Measurements from ENCODE around the gene ALK.

ALK gene

DNA sequence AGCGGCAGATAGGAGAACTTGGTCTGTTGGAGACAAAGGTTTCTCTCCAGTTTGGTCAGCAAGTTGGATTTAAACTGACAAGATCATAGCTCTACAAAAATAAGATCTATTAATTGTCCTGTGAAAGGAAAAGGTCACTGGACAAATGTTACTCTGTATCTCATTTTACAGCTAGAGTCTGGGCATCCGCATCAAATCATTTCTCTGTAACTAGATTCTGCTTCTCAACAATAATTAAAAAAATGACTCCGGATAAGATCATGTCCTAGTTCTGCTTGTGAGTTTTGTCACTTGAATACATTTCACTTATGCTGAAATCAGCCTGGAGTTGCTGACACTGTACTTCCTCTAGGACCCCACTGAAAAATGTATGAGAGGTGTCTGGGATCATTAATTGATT lies 310.8 kb downstream of the ALK start:
- DNase-seq (ENCODE audit: low read depth) = no peak

DNA sequence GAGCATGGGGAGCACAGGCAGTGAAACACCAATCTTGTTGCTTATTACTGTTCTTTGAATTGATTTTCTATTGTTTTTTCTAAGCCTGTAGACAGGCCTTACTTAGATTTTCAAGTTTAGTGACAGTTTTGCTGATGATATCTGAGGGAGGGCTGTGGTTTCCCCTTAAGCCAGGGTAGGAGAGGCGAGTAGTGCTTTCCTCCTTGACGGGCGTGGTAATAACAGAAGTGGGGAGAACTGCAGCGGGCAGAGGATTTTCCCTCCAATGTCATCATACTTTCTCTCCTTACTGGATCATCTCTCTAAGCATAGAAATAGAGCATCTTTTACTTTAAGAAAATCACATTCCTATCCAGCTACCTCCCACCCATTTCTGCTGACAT lies 314.4 kb downstream of the ALK start:
- no peak for DNase-seq (ENCODE audit: low read depth)

DNA sequence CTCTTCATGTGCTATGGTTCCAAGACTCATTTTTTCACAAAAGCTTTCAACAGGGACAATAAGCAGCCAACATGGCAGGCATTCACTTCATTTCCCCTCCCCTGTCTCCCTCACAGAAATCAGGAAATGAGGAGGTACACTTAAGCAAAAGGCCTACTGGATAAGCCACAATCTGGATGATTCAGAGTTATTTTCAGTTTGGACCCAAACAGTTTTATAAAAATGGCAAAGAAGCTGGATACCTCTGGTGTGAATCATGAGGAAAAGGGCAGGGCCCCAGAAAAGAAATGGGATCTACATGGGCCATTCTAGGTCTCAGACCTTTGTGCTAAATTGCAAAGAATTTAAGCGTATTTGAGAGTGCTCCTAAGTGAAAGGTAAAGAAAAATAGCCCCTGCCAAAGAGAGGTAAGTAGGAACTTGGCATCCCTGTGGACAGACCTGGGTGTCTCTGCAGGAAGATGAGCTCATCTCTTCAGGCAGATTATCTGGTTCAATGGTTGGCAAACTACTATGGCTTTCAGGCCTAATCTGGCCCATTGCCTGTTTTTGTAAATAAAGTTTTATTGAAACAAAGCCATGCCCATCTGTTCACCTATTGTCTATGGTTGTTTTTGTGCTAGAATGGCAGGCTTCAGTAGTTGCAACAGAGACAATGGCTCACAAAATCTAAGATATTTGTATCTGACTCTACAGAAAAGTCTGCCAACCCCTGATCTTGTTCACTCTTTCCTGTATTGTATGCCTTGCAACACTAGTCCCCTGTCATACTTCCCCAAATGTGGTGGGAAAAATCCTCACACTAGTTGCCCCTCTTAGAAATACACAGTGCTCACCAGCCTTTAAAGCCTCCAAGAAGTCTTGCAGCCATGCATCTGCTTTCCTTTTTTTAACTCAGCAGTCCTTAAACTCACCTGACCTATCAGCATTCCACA lies 315.0 kb downstream of the ALK start:
- DNase-seq (ENCODE audit: low read depth) = peak; percentile 81

DNA sequence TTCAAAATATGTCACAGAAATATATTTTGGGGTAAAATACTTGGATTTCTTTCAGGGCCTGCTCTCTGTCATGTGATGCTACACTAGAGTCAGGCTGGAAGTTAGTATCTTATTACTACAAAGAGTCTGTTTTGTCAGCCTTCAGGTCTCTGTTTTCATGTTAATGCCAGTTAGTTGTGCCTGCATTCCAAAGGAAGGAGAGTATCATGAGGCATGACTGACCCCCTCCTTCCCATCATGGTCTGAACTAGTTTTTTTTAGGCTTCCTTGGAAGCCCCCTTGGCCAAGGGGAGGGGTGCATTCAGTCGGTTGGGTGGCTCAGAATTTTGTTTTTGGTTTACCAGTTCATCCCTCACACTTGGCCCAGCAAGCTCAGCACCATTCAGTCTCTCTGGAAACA lies 318.0 kb downstream of the ALK start:
- no peak for DNase-seq (ENCODE audit: low read depth)

DNA sequence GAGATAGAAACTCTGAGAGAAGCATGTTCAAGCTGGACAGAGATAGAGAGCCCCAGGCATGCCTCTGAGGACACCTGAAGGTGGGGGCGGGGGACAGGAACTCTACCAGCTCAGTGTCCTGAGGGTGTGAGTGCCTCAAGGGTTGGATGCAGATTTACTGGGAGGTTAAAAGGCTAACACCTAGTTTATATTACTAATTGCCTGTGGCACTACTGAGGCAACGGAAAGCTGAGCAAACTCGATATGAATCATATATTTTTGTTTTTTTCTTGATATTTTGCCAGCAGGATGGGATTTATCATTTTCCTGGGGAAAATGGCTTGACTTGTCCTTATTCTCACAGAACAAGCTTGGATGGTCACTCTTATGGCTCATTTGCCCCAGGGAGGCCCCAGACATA lies 319.5 kb downstream of the ALK start:
- no peak for DNase-seq (ENCODE audit: low read depth)

DNA sequence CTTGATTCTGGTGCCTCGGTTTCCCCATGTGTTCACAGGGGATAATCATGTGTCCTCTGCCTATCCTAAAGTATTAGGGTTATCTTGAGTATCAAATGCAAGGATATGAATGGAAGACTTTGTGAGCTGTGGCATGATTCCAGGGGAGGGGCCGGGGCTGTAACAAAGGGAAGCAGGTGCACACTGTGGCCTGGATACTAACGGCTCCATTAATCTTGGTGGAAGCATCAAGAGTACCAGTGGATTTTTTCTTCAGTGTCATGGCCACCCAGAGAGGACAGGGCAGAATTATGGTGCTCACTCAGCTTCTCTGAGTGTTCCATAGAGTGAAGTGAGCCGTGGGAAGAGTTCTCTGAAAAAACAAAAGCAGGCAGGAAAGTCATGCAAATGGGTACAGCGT lies 320.1 kb downstream of the ALK start:
- DNase-seq (ENCODE audit: low read depth) = no peak

DNA sequence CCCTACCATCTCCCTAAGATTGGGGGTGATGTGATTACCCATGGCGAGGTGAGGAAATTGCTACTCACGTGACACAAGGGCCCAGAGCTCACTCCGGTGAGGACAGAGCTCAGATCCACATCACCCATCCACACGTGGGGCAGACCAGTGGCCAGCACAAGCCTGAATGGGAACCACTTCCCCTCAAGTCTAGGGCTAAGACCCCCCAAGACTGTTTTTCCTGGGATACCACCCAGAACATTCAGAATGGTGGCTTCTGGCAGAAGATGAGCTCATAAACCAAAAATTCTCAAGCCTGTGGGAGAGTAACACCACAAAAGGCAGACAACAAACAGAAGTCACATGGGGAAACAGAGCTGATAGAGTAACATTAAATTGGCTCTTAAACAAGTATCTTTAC lies 321.4 kb downstream of the ALK start:
- no peak for DNase-seq (ENCODE audit: low read depth)

DNA sequence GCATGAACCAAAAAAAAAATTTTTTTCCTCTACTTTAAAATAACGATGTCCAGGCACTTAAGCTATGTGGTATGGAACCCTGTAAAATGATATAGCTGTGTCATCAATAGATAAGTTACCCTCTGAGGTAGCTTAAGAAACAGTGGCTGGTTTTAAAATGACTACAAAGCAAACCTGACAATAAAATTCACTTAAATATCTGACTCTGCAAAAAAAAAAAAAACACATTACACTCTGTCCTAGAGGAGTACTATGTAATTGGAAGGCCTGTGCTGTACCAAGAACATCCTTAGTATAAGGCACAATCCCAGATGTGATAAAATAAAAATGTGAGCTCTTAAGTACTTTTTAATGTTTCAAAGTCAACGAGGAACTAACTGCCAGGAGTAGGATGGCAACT lies 322.4 kb downstream of the ALK start:
- no peak for DNase-seq (ENCODE audit: low read depth)

DNA sequence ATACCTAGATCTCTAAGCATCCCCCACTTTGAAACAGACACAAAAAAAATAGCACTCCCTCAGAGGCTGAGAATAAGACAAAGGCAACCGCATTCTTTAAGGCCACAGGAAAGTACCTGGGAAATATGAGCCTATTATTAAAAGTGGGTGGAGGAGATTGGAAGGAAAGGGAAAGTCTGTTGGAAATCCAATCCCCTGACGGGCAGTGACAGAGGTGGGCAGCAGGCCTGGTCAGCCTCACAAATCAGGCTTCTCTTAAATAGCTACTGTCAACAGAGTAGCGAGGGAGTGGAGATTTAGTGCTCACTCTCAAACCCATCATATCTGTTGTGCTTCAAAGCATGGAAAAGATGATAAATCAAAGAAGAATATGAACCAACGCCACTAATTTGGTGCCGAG lies 324.4 kb downstream of the ALK start:
- DNase-seq (ENCODE audit: low read depth) = no peak

DNA sequence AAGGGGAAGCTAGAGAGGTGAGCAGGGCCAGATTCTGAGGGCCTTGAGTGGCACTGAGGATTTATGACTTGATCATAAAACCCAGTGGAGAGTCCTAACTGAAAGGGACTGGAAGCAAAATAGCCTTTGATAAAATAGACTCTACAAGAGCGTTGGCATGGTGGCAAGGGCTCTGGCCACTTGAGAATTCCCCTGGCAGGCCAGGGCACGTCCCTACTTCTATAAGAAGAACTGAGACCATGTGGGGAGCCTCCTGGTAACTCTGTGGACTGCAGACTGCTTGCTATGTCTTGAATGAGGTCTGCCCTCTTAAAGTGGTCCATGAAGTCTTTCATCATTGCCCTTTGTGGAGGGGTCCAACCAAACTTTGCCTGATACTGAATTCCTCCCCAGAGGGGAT lies 324.8 kb downstream of the ALK start:
- DNase-seq (ENCODE audit: low read depth) = no peak

DNA sequence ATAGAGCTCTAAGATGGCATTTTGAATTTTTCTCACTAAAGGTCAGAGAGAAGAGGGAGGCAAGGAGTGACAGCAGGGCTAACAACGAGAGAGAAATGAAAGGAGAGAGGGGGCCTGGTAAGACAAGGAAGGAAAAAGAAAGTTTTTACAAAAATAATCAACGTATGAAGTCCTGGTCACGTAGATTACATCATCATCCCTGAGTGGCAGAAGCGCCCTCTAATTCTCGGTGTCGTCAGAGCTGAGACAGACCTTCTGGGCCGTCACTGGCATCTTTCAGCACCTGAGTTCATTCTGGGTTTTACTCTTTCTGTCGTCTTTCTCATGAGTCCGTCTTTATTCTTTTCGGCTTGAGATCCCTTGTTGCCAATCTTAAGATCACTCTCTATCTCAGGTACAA lies 329.8 kb downstream of the ALK start:
- DNase-seq (ENCODE audit: low read depth) = no peak

DNA sequence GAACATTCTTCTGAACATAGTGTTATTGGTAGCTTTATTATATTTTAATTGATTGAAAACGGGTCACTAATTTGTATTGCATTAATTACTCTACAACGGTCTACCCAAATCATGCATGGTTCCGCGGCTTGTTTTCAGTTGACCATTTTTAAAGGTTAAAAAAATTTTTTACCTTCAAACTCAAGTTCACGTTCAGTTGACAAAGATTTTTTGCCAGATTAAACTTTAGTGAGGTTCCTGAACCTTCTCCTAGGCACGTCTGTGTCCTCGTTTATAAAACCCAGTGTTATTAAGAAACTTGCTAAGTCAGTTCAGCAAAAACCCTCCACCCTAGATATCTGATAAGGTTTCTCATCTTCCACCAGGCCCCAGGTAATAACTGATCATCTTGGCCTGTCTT lies 331.2 kb downstream of the ALK start:
- DNase-seq (ENCODE audit: low read depth) = no peak

DNA sequence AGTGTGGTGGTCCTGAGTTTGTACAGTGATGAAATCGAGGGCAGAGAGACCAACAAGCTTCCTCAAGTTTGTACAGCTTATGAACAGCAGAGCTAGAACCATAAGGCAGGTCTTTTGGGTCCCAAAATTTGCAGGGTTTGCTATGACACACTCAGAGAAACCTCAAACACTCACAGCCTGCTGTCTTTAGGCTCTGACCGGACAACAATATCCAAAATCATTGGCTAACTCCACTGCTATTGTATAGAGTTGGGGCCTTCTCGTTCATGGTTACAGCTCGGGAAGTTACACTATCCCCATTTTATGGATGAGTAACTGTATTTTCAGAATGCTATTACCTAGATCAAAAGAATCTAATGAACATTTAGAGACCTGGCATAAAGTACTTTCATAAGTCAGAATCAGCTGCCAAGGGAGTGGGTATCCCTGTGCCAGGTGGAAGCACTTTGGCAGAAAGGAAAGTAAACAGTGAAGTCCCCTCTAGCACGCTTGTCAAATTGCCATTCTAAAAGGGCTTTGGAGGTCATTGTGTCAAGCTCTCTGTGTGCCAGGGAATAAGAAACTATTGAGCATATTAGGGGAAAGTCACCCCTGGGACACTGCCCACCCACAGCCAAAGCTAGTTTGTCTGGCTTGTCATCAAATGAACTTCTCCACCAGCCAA lies 331.8 kb downstream of the ALK start:
- DNase-seq (ENCODE audit: low read depth) = no peak

DNA sequence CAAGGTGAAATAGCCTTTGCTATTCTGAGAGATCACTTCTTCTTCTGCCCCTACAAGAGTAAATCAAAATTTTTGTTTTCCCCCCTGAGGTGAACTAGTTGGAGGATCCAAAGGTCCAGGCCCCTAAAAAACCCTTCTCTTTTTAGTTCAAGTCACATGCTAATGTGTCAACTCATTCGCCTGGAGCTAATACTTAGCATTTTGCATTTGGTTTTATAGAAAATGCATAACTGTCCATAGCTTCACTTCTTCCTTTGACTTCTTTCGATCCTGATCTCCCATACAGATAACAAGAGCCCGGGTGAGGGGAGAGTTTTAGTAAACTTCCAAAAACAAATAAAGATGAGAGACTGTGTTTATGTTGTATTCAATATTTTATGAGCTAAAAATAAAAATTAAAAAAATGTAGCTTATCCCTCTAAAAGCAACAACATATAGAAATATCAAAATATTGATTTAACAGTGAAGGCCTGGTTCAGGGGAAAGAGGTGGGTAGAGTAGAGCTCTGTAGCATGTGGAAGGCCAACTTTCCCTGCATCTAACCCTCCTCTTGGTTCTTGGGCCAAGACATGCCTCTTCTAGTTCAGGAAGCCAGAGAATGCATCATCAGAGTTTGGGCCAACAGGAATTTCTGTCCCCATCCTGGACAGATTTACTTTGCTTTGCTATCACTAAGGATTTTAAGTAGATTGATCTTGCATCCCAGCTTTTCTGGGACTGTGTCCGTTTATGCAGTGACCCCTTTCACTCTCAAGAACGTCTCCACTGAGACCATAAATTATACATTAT lies 333.8 kb downstream of the ALK start:
- no peak for DNase-seq (ENCODE audit: low read depth)

DNA sequence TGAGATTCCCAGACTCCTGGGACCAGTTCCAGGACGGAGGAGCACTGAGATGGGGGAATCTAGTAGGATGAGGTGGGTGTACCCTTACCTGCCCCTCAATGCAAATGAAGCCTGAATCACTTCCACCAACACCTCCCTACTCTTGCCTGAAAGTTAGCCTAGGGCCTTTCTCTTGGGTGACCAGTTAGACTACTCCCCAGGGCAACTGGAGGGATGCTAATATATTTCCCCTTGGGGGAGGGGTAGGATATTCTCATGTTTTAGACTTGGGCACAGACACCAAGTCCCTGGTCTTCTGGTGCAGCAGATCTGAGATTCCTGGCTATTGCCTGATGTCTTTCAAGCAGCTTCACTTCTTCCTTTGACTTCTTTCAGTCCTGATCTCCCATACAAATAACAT lies 334.5 kb downstream of the ALK start:
- no peak for DNase-seq (ENCODE audit: low read depth)

DNA sequence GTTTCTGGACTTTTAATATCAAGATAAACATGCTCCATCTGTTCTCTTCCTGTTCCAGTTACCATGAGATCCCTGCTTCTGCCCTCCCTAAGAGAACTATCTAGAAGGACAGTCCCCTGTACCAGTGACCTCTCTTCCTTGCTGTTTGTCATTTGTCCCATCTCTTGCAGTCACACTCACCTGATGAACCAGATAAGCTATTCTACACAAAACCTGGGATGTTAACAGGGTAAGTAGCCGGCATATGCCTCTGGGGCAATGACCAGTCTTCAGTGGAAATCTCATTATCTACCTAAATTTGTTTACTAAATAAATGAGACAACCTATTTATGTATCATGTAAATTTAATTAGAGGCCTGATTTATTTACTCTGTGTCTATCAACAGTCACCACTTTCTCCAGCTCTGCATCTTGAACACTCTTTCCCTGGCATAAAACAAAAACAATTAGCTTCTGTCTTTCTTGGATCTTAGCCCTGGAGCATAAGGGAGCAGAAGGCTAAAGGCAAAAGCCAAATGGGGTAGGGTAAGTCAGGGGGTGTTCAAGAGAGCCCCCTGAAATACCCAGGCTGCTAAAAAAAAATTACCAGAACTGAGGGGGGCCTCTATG lies 337.7 kb downstream of the ALK start:
- no peak for DNase-seq (ENCODE audit: low read depth)

DNA sequence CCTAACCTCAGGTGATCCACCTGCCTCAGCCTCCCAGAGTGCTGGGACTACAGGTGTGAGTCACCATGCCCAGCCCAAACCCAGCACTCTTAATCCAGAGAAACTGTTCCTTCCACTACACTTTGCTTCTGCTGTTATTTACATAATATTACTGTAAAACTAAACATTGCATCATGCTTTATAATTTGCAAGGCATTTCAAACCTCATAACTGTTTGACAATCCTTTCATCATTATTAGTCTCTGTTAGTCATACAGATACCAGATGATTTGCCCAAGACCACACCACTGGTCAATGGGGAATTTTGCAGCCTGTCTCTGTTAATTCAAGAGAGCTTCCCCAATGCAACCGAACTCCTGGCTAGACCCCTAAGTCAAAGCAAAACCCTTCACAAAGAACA lies 338.3 kb downstream of the ALK start:
- DNase-seq (ENCODE audit: low read depth) = no peak

DNA sequence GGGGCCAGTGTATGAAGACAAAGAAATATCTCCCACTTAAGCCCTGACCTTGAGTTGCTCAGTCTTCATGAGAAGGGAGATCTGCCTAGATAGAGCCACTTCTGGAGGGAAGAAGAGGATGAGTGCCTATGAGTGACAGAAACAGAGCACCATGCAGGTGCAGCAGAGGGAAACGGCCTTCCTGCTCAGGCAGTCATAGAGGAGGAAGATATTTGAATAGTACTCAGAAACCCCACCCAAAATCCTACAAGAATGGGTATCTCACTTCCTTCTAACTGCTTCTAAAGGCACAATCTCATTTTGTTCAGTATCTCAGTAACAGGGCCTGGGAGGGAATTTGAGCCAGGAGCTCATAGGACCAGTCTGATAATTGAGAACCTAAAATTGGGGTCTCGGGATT lies 339.3 kb downstream of the ALK start:
- no peak for DNase-seq (ENCODE audit: low read depth)

DNA sequence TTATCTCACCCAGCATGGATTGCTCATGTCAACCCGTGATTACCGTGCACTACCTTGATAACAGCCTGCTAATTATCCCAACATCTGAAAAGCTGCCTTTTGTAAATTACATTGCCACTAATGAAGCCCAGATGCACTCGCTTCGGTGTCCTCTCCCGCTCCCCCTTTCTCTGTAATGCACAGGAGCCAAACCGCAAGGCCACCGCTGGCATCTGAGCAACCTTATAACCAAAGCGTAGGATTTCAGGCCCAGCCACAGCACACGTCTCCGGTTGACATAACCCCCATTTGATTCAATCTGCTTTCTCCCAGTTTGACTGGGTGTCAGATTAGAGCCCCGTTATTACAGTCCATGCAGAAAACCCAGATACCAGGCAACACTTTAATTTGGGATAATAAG lies 341.2 kb downstream of the ALK start:
- no peak for DNase-seq (ENCODE audit: low read depth)

DNA sequence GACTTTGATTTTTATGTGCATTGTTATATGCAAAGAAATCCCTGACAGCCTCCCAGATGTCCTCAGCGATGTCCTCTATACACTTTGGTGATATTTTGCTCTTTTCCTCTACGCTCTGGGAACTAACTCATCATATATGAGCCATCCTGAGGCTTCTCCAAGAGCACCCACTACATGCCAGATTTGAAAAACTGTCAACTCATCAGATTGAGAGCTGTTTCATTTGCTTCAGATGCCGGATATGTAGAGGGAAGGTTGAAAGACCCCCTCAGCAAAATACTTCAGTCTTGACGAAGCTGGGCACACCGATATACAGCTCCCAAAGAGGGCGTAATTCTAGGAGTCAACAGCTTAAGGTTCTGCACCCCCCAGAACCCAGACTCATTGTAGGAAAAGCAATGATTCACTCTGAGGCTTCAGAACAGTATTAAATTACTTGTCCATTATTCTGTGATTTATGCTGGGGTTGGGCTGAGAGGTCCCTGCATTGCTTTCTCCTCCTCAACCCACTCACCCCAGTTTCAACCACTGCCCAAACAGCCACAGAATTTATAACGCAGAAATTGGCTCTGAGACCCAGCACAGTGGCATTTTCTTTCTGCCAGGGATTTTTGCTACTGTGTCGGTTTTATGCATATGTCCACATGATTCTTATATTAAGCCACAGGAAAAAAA lies 341.8 kb downstream of the ALK start:
- no peak for DNase-seq (ENCODE audit: low read depth)

DNA sequence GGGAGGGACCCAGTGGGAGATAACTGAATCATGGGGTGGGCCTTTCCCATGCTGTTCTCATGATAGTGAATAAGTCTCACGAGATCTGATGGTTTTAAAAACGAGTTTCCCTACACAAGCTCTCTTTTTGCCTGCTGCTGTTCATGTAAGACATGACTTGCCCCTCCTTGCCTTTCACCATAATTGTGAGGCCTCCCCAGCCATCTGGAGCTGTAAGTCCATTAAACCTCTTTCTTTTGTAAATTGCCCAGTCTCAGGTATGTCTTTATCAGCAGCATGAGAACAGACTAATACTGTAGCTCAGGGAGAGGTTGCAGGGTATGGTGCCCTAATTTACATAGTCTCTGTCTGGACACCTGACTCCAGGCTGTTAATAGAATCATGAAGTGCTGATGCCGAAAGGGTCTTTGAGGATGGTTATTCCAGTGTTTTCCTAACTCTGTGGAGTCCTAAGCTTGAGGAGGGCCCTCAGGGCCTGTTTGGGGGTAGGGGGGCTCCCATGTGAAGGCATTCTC lies 343.2 kb downstream of the ALK start:
- DNase-seq (ENCODE audit: low read depth) = no peak

DNA sequence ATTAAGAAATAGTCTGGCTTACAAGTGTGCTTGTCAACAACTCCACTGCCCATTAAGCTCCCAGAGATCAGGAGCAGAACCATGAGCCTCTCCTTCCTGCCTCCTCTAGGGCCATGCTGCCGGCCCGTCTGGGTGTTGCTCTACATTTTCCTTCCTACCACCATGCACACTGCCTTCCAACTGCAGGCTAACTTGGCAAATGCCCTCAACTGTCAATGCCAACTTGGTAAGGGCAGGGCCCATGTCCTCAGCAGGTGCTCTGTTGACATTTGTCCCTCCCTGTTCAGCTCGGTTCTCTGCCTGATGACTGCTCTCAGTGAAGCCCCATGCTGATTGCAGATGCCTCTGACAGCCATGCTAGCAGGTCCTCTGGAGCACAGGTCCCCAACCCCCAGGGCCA lies 345.2 kb downstream of the ALK start:
- DNase-seq (ENCODE audit: low read depth) = no peak

Measured in non-pigmented ciliary epithelial cell (primary cell).